Measurements from ENCODE around the gene VASN. TPM values are rescaled to one million over a fixed set of nuclear protein-coding genes. Genes with fewer than 3 reads are reported as not detected.
"Not testable (repeated sequence)": the region's sequence is repeated elsewhere in the genome, so short reads cannot be mapped to it uniquely, and the experiment has no call there.

VASN gene
- total RNA-seq, 1 donor from 2014 or later: 0.11 TPM

DNA sequence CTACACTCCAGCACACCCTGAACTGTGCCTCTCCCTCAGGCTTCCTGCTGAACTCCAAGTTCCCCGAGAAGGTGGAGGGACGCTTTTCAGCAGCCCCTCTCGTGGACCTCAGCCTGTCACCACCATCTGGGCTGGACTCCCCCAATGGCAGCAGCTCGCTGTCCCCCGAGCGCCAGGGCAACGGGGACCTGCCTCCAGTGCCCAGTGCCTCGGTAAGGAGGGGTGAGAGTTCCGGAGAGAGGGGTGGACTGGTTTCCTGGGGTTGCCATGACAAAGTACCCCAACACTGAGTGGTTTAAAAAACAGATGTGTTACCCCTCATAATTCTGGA, 38.4 kb upstream of the VASN start:
- H3K4me3 Mint-ChIP-seq: no peak overlapping the region
- H3K4me1 Mint-ChIP-seq: peaks cover 2% of the 10 kb centered on the region
- intact Hi-C loops (cut with micrococcal nuclease): no loop called here
- POLR2A ChIA-PET: no interaction called here
- CTCF ChIA-PET: interaction anchor here (1.6 to 4.0 kb wide), 2 partner anchors 43 to 133 kb away, joined by 3 to 63 read pairs; no protein-coding TSS in a partner anchor
- ATAC-seq (ENCODE audit: low read depth): no peak
- no peak for DNase-seq
- H3K27me3 Mint-ChIP-seq: no peaks in the 10 kb centered on the region
- no peaks in the 10 kb centered on the region for H3K9me3 Mint-ChIP-seq
- TF ChIP-seq, protein P1, sequence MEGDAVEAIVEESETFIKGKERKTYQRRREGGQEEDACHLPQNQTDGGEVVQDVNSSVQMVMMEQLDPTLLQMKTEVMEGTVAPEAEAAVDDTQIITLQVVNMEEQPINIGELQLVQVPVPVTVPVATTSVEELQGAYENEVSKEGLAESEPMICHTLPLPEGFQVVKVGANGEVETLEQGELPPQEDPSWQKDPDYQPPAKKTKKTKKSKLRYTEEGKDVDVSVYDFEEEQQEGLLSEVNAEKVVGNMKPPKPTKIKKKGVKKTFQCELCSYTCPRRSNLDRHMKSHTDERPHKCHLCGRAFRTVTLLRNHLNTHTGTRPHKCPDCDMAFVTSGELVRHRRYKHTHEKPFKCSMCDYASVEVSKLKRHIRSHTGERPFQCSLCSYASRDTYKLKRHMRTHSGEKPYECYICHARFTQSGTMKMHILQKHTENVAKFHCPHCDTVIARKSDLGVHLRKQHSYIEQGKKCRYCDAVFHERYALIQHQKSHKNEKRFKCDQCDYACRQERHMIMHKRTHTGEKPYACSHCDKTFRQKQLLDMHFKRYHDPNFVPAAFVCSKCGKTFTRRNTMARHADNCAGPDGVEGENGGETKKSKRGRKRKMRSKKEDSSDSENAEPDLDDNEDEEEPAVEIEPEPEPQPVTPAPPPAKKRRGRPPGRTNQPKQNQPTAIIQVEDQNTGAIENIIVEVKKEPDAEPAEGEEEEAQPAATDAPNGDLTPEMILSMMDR (IDR thresholded peaks at IDR 0.05): no peak
- H3K36me3 Mint-ChIP-seq (ENCODE audit: low read depth): no peaks in the 10 kb centered on the region
- no peak overlapping the region for H3K27ac Mint-ChIP-seq

DNA sequence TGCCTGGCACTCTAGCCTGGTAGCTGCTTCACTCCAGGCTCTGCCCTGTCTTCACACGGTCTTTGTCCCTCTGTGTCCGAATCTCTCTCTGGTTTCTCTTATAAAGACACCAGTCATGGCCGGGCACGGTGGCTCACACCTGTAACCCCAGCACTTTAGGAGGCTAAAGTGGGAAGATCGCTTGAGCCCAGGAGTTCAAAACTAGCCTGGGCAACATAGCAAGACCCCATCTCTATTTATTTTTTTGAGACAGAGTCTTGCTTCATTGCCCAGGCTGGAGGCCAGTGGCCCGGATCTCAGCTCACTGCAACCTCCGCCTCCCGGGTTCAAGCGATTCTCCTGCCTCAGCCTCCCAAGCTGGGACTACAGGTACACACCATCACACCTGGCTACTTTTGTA, 37.9 kb upstream of the VASN start:
- H3K9me3 Mint-ChIP-seq; intact Hi-C loops (cut with micrococcal nuclease); H3K27ac Mint-ChIP-seq; H3K36me3 Mint-ChIP-seq (ENCODE audit: low read depth); CTCF ChIA-PET; DNase-seq; H3K4me1 Mint-ChIP-seq; POLR2A ChIA-PET; H3K27me3 Mint-ChIP-seq; H3K4me3 Mint-ChIP-seq; ATAC-seq (ENCODE audit: low read depth): not testable (repeated sequence)

DNA sequence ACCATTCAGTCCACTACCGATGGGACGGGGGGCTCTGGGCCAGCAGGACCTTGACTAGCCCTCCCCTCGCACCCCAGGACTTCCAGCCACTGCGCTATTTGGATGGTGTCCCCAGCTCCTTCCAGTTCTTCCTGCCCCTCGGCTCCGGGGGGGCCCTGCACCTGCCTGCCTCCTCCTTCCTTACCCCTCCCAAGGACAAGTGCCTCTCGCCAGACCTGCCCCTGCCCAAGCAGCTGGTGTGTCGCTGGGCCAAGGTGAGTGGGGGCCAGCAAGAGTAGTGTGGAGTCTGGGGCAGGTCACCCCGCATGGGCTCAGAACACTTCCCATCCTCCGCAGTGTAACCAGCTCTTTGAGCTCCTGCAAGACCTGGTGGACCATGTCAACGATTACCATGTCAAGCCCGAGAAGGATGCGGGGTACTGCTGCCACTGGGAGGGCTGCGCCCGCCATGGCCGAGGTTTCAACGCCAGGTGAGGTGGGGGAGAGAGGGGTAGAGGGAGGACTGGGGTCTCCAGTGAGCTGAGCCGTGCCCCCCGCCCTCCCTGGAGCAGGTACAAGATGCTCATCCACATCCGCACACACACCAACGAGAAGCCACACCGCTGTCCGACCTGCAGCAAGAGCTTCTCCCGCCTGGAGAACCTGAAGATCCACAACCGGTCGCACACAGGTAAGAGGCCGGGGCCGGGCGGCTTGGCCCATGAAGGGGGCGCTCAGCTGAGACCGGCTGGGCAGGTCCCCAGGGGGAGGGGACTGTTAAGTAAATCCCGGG, 36.7 kb upstream of the VASN start:
- CTCF ChIA-PET: no interaction called here
- intact Hi-C loops (cut with micrococcal nuclease): no loop called here
- TF ChIP-seq, protein P1 (IDR thresholded peaks at IDR 0.05): no peak
- H3K9me3 Mint-ChIP-seq: no peaks in the 10 kb centered on the region
- ATAC-seq (ENCODE audit: low read depth) (no peak), DNase-seq (no peak)
- no peak overlapping the region for H3K27ac Mint-ChIP-seq
- no peaks in the 10 kb centered on the region for H3K27me3 Mint-ChIP-seq
- no peaks in the 10 kb centered on the region for H3K4me1 Mint-ChIP-seq
- H3K36me3 Mint-ChIP-seq (ENCODE audit: low read depth): peaks cover 7% of the 10 kb centered on the region
- POLR2A ChIA-PET: interaction anchor here (0.6 kb wide), 1 partner anchor 26 kb away, joined by 3 read pairs; no protein-coding TSS in a partner anchor
- H3K4me3 Mint-ChIP-seq: no peak overlapping the region

DNA sequence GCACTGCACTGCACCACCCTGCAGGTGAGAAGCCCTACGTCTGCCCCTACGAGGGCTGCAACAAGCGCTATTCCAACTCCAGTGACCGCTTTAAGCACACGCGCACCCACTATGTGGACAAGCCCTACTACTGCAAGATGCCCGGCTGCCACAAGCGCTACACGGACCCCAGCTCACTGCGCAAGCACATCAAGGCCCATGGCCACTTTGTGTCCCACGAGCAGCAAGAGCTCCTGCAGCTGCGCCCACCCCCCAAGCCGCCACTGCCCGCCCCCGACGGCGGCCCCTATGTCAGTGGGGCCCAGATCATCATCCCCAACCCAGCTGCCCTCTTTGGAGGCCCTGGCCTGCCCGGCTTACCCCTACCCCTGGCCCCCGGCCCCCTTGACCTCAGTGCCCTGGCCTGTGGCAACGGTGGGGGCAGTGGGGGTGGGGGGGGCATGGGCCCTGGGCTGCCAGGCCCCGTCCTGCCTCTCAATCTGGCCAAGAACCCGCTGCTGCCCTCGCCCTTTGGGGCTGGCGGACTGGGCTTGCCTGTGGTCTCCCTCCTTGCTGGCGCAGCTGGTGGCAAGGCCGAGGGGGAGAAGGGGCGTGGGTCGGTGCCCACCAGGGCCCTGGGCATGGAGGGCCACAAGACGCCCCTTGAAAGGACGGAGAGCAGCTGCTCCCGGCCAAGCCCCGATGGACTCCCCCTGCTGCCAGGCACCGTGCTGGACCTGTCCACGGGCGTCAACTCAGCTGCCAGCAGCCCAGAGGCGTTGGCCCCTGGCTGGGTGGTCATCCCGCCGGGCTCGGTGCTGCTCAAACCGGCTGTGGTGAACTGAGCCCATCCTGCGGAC, 34.7 kb upstream of the VASN start:
- H3K4me1 Mint-ChIP-seq: no peaks in the 10 kb centered on the region
- H3K4me3 Mint-ChIP-seq: no peak overlapping the region
- no peak overlapping the region for H3K27ac Mint-ChIP-seq
- ChIA-PET POLR2A (no interaction called here), CTCF (interaction anchor here (1.0 to 1.3 kb wide), 2 partner anchors 14 to 83 kb away, joined by 3 to 4 read pairs; no protein-coding TSS in a partner anchor)
- H3K9me3 Mint-ChIP-seq: no peaks in the 10 kb centered on the region
- DNase-seq (no peak), ATAC-seq (ENCODE audit: low read depth) (no peak)
- no peaks in the 10 kb centered on the region for H3K27me3 Mint-ChIP-seq
- TF ChIP-seq, protein P1 (IDR thresholded peaks at IDR 0.05): no peak
- peaks cover 13% of the 10 kb centered on the region for H3K36me3 Mint-ChIP-seq (ENCODE audit: low read depth)
- intact Hi-C loops (cut with micrococcal nuclease): no loop called here

DNA sequence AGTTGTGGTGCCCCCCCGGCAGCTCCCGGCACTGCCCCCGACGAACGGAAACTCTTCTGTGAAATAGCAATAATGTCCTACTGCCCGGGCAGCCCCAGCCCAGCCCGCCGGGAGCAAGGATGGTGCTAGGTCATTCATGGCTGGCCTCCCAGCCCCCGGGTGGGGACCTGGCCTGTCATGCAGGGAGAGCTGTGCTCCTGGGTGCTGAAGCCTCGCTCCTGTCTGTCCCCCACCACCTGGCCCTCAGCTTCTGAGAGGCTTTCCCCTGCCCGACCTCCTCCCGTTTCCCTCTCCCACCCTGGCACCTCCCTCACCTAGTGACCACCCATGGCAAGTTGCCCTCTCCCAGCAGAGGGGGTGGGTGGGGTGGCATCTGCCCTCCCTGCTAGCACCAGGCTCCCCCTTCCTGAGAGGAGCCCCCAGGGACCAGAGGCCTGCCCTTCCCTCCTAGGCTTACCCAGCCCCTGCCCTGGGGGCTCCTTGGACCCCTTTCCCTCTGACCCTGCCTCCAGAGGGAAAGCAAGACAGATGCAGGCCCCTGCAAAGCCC, 34.0 kb upstream of the VASN start:
- Mint-ChIP-seq H3K4me3 (no peak overlapping the region), H3K27ac (no peak overlapping the region), H3K9me3 (no peaks in the 10 kb centered on the region), H3K4me1 (no peaks in the 10 kb centered on the region), H3K27me3 (no peaks in the 10 kb centered on the region), H3K36me3 (ENCODE audit: low read depth) (peaks cover 13% of the 10 kb centered on the region)
- ChIA-PET POLR2A (no interaction called here), CTCF (interaction anchor here (1.3 kb wide), 1 partner anchor 84 kb away, joined by 4 read pairs; no protein-coding TSS in a partner anchor)
- intact Hi-C loops (cut with micrococcal nuclease): no loop called here
- TF ChIP-seq, protein P1 (IDR thresholded peaks at IDR 0.05): no peak
- ATAC-seq (ENCODE audit: low read depth): no peak
- no peak for DNase-seq
